ENCODE measurements around the gene KCMF1.
"Not testable (repeated sequence)": the region's sequence is repeated elsewhere in the genome, so short reads cannot be mapped to it uniquely, and the experiment has no call there.

Gene KCMF1

GRCh38 chr2:84970868-84971509 lies at the start of gene KCMF1:
Gene KCMF1 (plus strand): TSS chr2:84971161. CDS start chr2:84971452, 291 bp downstream.
- H3K4me3 ChIP-seq (ENCODE audit: low read depth, low read length), result peak within 1 kb of the TSS; percentile 80
- DNase-seq (ENCODE audit: low read depth), result no peak

GRCh38 chr2:84923009-84923408 lies 48.0 kb upstream of the KCMF1 start:
- H3K4me3 ChIP-seq (ENCODE audit: low read depth, low read length), result no peak overlapping the region
- no peak for DNase-seq (ENCODE audit: low read depth)

- no peak for DNase-seq (ENCODE audit: low read depth)
- H3K4me3 ChIP-seq (ENCODE audit: low read depth, low read length), result no peak overlapping the region
These were observed 46.5 kb upstream of the KCMF1 start for GRCh38 chr2:84924173-84925106.

- H3K4me3 ChIP-seq (ENCODE audit: low read depth, low read length), result no peak overlapping the region
- no peak for DNase-seq (ENCODE audit: low read depth)
These were observed 45.6 kb upstream of the KCMF1 start for GRCh38 chr2:84925336-84925723.

GRCh38 chr2:84925724-84926376 lies 45.1 kb upstream of the KCMF1 start:
- H3K4me3 ChIP-seq (ENCODE audit: low read depth, low read length), result peak overlapping the region; percentile 47
- no peak for DNase-seq (ENCODE audit: low read depth)

GRCh38 chr2:84927275-84927627 lies 43.7 kb upstream of the KCMF1 start:
- H3K4me3 ChIP-seq (ENCODE audit: low read depth, low read length), result no peak overlapping the region
- DNase-seq (ENCODE audit: low read depth), result no peak

- no peak overlapping the region for H3K4me3 ChIP-seq (ENCODE audit: low read depth, low read length)
- no peak for DNase-seq (ENCODE audit: low read depth)
These were observed 39.6 kb upstream of the KCMF1 start for GRCh38 chr2:84931384-84931821.

- no peak for DNase-seq (ENCODE audit: low read depth)
These were observed 32.6 kb upstream of the KCMF1 start for GRCh38 chr2:84938194-84938879.

GRCh38 chr2:84939426-84940087 lies 31.4 kb upstream of the KCMF1 start:
- no peak for DNase-seq (ENCODE audit: low read depth)
- no peak overlapping the region for H3K4me3 ChIP-seq (ENCODE audit: low read depth, low read length)

More at GRCh38 chr2:84938194-84938879, 32.6 kb upstream of the KCMF1 start:
- no peak overlapping the region for H3K4me3 ChIP-seq (ENCODE audit: low read depth, low read length)

GRCh38 chr2:84940088-84940470 lies 30.9 kb upstream of the KCMF1 start:
- DNase-seq (ENCODE audit: low read depth), result no peak
- no peak overlapping the region for H3K4me3 ChIP-seq (ENCODE audit: low read depth, low read length)

- H3K4me3 ChIP-seq (ENCODE audit: low read depth, low read length), result no peak overlapping the region
- no peak for DNase-seq (ENCODE audit: low read depth)
These were observed 30.0 kb upstream of the KCMF1 start for GRCh38 chr2:84940831-84941412.

GRCh38 chr2:84942166-84942565 lies 28.8 kb upstream of the KCMF1 start:
- DNase-seq (ENCODE audit: low read depth), result no peak
- no peak overlapping the region for H3K4me3 ChIP-seq (ENCODE audit: low read depth, low read length)

- H3K4me3 ChIP-seq (ENCODE audit: low read depth, low read length), result no peak overlapping the region
- no peak for DNase-seq (ENCODE audit: low read depth)
These were observed 28.0 kb upstream of the KCMF1 start for GRCh38 chr2:84942964-84943421.

GRCh38 chr2:84944295-84944909 lies 26.6 kb upstream of the KCMF1 start:
- H3K4me3 ChIP-seq (ENCODE audit: low read depth, low read length), result no peak overlapping the region
- DNase-seq (ENCODE audit: low read depth), result no peak

GRCh38 chr2:84945838-84946203 lies 25.1 kb upstream of the KCMF1 start:
- H3K4me3 ChIP-seq (ENCODE audit: low read depth, low read length); DNase-seq (ENCODE audit: low read depth): not testable (repeated sequence)

GRCh38 chr2:84946204-84947009 lies 24.6 kb upstream of the KCMF1 start:
- H3K4me3 ChIP-seq (ENCODE audit: low read depth, low read length), result no peak overlapping the region
- DNase-seq (ENCODE audit: low read depth), result peak; percentile 41

GRCh38 chr2:84947010-84947593 lies 23.9 kb upstream of the KCMF1 start:
- DNase-seq (ENCODE audit: low read depth), result no peak
- no peak overlapping the region for H3K4me3 ChIP-seq (ENCODE audit: low read depth, low read length)
